Parathyroid adenoma (tissue), 2 donors: ENCODE measurements around the gene LINGO3.

ENCODE experiments used
- H2AFZ ChIP-seq: fragments of 300-600 bp; sonication (generic); one replicate; pipeline ENCODE4 v1.7.0; 2017; ENCODE audit warnings: antibody characterized with exemption, mild to moderate bottlenecking
- H3K27ac ChIP-seq: fragments of 300-600 bp; sonication (generic); one replicate; pipeline ENCODE4 v1.7.0; 2017
- H3K27me3 ChIP-seq: fragments of 300-600 bp; sonication (generic); one replicate; pipeline ENCODE4 v1.7.0; 2017; ENCODE audit warnings: low read length; ENCODE audit not compliant: control insufficient read depth, insufficient read depth
- H3K36me3 ChIP-seq: fragments of 300-600 bp; sonication (generic); one replicate; pipeline ENCODE4 v1.7.0; 2017; ENCODE audit warnings: low read length; ENCODE audit not compliant: control insufficient read depth, insufficient read depth
- H3K4me1 ChIP-seq: fragments of 300-600 bp; sonication (generic); one replicate; pipeline ENCODE4 v1.7.0; 2017; ENCODE audit warnings: control low read depth
- H3K4me2 ChIP-seq: fragments of 300-600 bp; sonication (generic); one replicate; pipeline ENCODE4 v1.7.0; 2017; ENCODE audit warnings: low read length
- H3K4me3 ChIP-seq: fragments of 300-600 bp; sonication (generic); one replicate; pipeline ENCODE4 v1.7.0; 2017; ENCODE audit warnings: low read depth, low read length
- H3K79me2 ChIP-seq: fragments of 300-600 bp; sonication (generic); one replicate; pipeline ENCODE4 v1.7.0; 2017; ENCODE audit warnings: control low read depth
- H3K9ac ChIP-seq: fragments of 300-600 bp; sonication (generic); one replicate; pipeline ENCODE4 v1.7.0; 2017; ENCODE audit warnings: mild to moderate bottlenecking
- H3K9me3 ChIP-seq: fragments of 300-600 bp; sonication (generic); one replicate; pipeline ENCODE4 v1.7.0; 2017; ENCODE audit warnings: low read length; ENCODE audit not compliant: control insufficient read depth
- TF ChIP-seq, protein P1 (sequence below): fragments of 300-600 bp; sonication (generic); IDR thresholded peaks from one replicate; pipeline ENCODE4 v1.7.0; 2017; ENCODE audit warnings: antibody characterized with exemption, mild to moderate bottlenecking
- donor health status: primary hyperparathyroidism.

Gene LINGO3

DNA sequence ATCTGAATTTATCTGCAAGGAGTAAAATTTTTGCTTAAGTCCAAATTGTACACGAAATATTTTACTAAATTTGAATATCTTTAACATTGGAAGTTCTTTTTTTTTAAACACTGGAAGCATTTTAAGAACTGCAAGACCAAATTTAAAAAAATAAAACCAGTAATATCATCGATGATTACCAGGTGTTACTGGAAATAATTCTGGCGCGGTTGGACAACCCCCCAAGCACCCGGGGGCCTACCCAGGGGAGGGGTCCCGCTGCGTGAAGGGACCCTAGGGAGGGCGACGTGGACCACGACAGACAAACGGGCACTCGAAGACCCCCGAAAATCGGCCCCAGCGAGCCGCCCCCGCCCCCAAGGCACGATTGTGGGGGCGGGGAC lies 39.1 kb downstream of the LINGO3 start:
- no peak overlapping the region for H3K9ac ChIP-seq
- H3K27me3 ChIP-seq: no peaks in the 10 kb centered on the region
- H3K9me3 ChIP-seq: no peaks in the 10 kb centered on the region
- TF ChIP-seq, protein P1, sequence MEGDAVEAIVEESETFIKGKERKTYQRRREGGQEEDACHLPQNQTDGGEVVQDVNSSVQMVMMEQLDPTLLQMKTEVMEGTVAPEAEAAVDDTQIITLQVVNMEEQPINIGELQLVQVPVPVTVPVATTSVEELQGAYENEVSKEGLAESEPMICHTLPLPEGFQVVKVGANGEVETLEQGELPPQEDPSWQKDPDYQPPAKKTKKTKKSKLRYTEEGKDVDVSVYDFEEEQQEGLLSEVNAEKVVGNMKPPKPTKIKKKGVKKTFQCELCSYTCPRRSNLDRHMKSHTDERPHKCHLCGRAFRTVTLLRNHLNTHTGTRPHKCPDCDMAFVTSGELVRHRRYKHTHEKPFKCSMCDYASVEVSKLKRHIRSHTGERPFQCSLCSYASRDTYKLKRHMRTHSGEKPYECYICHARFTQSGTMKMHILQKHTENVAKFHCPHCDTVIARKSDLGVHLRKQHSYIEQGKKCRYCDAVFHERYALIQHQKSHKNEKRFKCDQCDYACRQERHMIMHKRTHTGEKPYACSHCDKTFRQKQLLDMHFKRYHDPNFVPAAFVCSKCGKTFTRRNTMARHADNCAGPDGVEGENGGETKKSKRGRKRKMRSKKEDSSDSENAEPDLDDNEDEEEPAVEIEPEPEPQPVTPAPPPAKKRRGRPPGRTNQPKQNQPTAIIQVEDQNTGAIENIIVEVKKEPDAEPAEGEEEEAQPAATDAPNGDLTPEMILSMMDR: no peak
- peaks cover 24% of the 10 kb centered on the region for H3K79me2 ChIP-seq
- peak overlapping the region; percentile 81 for H3K4me3 ChIP-seq
- no peaks in the 10 kb centered on the region for H3K36me3 ChIP-seq
- H2AFZ ChIP-seq: peak overlapping the region; percentile 69
- peak overlapping the region; percentile 98 for H3K27ac ChIP-seq
- peak overlapping the region; percentile 88 for H3K4me2 ChIP-seq
- H3K4me1 ChIP-seq: peaks cover 13% of the 10 kb centered on the region

- Histone ChIP-seq H3K36me3 (no peaks in the 10 kb centered on the region), H3K27ac (no peak overlapping the region), H3K27me3 (no peaks in the 10 kb centered on the region), H3K4me2 (peak overlapping the region; percentile 88), H3K79me2 (peaks cover 24% of the 10 kb centered on the region), H3K4me1 (peaks cover 12% of the 10 kb centered on the region), H3K9me3 (no peaks in the 10 kb centered on the region), H3K9ac (no peak overlapping the region), H2AFZ (peak overlapping the region; percentile 69), H3K4me3 (peak overlapping the region; percentile 81)
- TF ChIP-seq, protein P1: no peak
Observed at GRCh38 chr19:2268480-2268830, 39.5 kb downstream of the LINGO3 start.

- TF ChIP-seq, protein P1: no peak
- Histone ChIP-seq H3K27me3 (no peaks in the 10 kb centered on the region), H3K4me3 (no peak overlapping the region), H3K27ac (no peak overlapping the region), H3K36me3 (no peaks in the 10 kb centered on the region), H3K79me2 (peaks cover 19% of the 10 kb centered on the region), H3K4me1 (peaks cover 2% of the 10 kb centered on the region), H3K9me3 (no peaks in the 10 kb centered on the region), H2AFZ (peak overlapping the region; percentile 41), H3K9ac (no peak overlapping the region), H3K4me2 (no peak overlapping the region)
Observed at GRCh38 chr19:2266183-2266993, 41.6 kb downstream of the LINGO3 start.

- Histone ChIP-seq H3K79me2 (no peaks in the 10 kb centered on the region), H2AFZ (no peak overlapping the region), H3K36me3 (no peaks in the 10 kb centered on the region), H3K27ac (no peak overlapping the region), H3K9me3 (no peaks in the 10 kb centered on the region), H3K9ac (no peak overlapping the region), H3K4me1 (no peaks in the 10 kb centered on the region), H3K27me3 (no peaks in the 10 kb centered on the region), H3K4me2 (no peak overlapping the region), H3K4me3 (no peak overlapping the region)
- TF ChIP-seq, protein P1: no peak
Observed at GRCh38 chr19:2261438-2262172, 46.3 kb downstream of the LINGO3 start.
